ENCODE measurements around the gene RAB24.

DNA sequence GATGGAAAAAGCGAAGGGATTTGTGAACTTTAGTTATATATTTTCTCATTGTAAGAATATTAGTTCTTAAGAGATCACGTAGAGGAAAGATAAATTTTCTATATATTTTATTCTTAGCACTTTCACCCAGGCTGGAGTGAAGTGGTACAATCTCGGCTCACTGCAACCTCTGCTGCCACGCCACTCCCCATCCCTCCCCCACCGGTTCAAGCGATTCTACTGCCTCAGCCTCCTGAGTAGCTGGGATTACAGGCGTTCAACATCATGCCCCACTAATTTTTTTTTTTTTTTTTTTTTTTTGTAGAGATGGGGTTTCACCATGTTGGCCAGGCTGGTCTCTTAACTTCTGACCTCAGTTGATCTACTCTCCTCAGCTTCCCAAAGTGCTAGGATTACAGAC lies 42.6 kb downstream of the RAB24 start:
- TF ChIP-seq, protein P1, sequence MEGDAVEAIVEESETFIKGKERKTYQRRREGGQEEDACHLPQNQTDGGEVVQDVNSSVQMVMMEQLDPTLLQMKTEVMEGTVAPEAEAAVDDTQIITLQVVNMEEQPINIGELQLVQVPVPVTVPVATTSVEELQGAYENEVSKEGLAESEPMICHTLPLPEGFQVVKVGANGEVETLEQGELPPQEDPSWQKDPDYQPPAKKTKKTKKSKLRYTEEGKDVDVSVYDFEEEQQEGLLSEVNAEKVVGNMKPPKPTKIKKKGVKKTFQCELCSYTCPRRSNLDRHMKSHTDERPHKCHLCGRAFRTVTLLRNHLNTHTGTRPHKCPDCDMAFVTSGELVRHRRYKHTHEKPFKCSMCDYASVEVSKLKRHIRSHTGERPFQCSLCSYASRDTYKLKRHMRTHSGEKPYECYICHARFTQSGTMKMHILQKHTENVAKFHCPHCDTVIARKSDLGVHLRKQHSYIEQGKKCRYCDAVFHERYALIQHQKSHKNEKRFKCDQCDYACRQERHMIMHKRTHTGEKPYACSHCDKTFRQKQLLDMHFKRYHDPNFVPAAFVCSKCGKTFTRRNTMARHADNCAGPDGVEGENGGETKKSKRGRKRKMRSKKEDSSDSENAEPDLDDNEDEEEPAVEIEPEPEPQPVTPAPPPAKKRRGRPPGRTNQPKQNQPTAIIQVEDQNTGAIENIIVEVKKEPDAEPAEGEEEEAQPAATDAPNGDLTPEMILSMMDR (IDR thresholded peaks at IDR 0.05; ENCODE audit: borderline replicate concordance, extremely low read depth, low read length, poor library complexity, severe bottlenecking) = no peak
- no peak for TF ChIP-seq EZH2 (IDR thresholded peaks at IDR 0.05; ENCODE audit: borderline replicate concordance, low read depth, low read length, severe bottlenecking)

All from DND-41 (cell line).